Measurements from ENCODE around the gene TMEM87B. TPM values are rescaled to one million over a fixed set of nuclear protein-coding genes. Genes with fewer than 3 reads are reported as not detected.

Gene TMEM87B
- total RNA-seq, 1 experiment from 2014 or later: 16.3 TPM

DNA sequence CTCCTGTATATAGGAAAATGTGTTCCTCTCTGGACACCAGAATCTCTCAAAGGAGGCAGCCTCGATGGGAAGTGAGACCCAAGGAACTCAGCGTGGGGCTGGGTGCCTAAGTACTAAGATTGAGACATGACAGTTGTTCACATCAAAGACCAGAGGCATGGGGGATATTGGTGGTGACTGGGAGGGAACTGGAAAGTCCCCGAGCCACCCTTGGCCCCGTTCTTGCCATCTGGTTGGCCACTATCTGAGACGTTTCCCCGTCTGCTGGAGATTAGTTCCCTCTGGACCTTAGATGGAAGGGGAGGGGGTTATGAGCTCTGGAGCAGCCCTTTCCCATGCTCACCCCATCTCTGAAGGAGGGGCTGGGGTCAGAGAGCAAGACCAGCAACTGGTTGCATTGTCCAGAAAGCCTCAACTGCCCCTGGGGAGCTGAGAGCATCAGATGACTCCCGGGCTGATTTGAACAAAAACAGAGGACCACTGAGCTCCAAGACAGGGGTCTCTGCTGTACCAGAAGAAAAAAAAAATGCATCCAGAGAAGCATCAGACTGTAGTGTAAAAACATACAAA, 94.9 kb downstream of the TMEM87B start:
- Mint-ChIP-seq H3K4me3 (ENCODE audit: unreplicated experiment) (no peak overlapping the region), H3K27ac (ENCODE audit: unreplicated experiment) (no peak overlapping the region), H3K4me1 (ENCODE audit: low read depth, unreplicated experiment) (no peaks in the 10 kb centered on the region), H3K9me3 (ENCODE audit: unreplicated experiment) (no peaks in the 10 kb centered on the region), H3K27me3 (ENCODE audit: insufficient read depth, unreplicated experiment) (peaks cover 5% of the 10 kb centered on the region), H3K36me3 (ENCODE audit: insufficient read depth, unreplicated experiment) (peaks cover 5% of the 10 kb centered on the region)
- H3K36me3 ChIP-seq (ENCODE audit: control insufficient read depth, insufficient read depth, low read length): no peaks in the 10 kb centered on the region
- no peak overlapping the region for H3K4me3 ChIP-seq (ENCODE audit: low read depth, low read length)
- POLR2A ChIA-PET: no interaction called here
- H3K9me3 ChIP-seq: no peaks in the 10 kb centered on the region
- no peaks in the 10 kb centered on the region for H3K4me1 ChIP-seq
- CTCF ChIA-PET: interaction anchor here (0.7 kb wide), 1 partner anchor 283 kb away, joined by 5 read pairs; the partner anchor contains the start of gene RGPD8
- intact Hi-C loops (cut with micrococcal nuclease; ENCODE audit: unreplicated experiment): no loop called here
- no peak for TF ChIP-seq CTCF (IDR thresholded peaks at IDR 0.05; ENCODE audit: insufficient read depth in 1 of 2, low read depth in 1 of 2, low read length in 1 of 2, severe bottlenecking in 1 of 2, unreplicated experiment in 1 of 2)
- no peaks in the 10 kb centered on the region for H3K27me3 ChIP-seq (replicated peaks; ENCODE audit: control insufficient read depth, insufficient read depth, low read length)
- DNase-seq: no peak
- BruUV-seq (replicated peaks): no TSS peak

GRCh38 chr2:112150447-112150846, 95.4 kb downstream of the TMEM87B start:
- H3K36me3 Mint-ChIP-seq (ENCODE audit: insufficient read depth, unreplicated experiment): peaks cover 5% of the 10 kb centered on the region
- no peaks in the 10 kb centered on the region for H3K4me1 Mint-ChIP-seq (ENCODE audit: low read depth, unreplicated experiment)
- Histone ChIP-seq H3K27me3 (replicated peaks; ENCODE audit: control insufficient read depth, insufficient read depth, low read length) (no peaks in the 10 kb centered on the region), H3K4me3 (ENCODE audit: low read depth, low read length) (no peak overlapping the region), H3K4me1 (no peaks in the 10 kb centered on the region), H3K9me3 (no peaks in the 10 kb centered on the region), H3K36me3 (ENCODE audit: control insufficient read depth, insufficient read depth, low read length) (no peaks in the 10 kb centered on the region)
- TF ChIP-seq CTCF (IDR thresholded peaks at IDR 0.05; ENCODE audit: insufficient read depth in 1 of 2, low read depth in 1 of 2, low read length in 1 of 2, severe bottlenecking in 1 of 2, unreplicated experiment in 1 of 2): no peak
- intact Hi-C loops (cut with micrococcal nuclease; ENCODE audit: unreplicated experiment): no loop called here
- H3K27me3 Mint-ChIP-seq (ENCODE audit: insufficient read depth, unreplicated experiment): peaks cover 5% of the 10 kb centered on the region
- ChIA-PET CTCF (no interaction called here), POLR2A (no interaction called here)
- DNase-seq: no peak
- no peaks in the 10 kb centered on the region for H3K9me3 Mint-ChIP-seq (ENCODE audit: unreplicated experiment)
- no peak overlapping the region for H3K4me3 Mint-ChIP-seq (ENCODE audit: unreplicated experiment)
- no TSS peak for BruUV-seq (replicated peaks)
- no peak overlapping the region for H3K27ac Mint-ChIP-seq (ENCODE audit: unreplicated experiment)

DNA sequence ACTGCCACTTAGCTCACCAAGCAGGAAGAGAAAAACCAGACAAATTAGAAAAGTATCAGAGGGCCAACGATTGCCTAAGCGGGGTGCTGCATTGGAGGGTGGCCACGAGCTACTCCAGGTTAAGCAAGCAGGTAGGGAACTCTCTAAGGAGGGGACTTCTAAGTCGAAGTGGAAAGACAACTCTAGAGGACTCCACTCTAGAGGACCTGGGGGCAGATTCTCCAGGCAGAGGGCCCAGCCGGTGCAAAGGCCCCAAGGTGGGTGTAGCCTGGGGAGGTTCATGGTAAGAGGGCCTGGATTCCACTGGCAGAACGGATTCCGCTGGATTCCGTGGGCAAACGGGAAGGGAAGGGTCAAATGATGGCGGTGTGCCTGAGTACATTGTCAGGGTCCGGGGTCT, 95.8 kb downstream of the TMEM87B start:
- BruUV-seq (replicated peaks): no TSS peak
- peaks cover 5% of the 10 kb centered on the region for H3K36me3 Mint-ChIP-seq (ENCODE audit: insufficient read depth, unreplicated experiment)
- no peaks in the 10 kb centered on the region for H3K4me1 Mint-ChIP-seq (ENCODE audit: low read depth, unreplicated experiment)
- intact Hi-C loops (cut with micrococcal nuclease; ENCODE audit: unreplicated experiment): no loop called here
- TF ChIP-seq CTCF (IDR thresholded peaks at IDR 0.05; ENCODE audit: insufficient read depth in 1 of 2, low read depth in 1 of 2, low read length in 1 of 2, severe bottlenecking in 1 of 2, unreplicated experiment in 1 of 2): no peak
- no peaks in the 10 kb centered on the region for H3K4me1 ChIP-seq
- H3K9me3 ChIP-seq: no peaks in the 10 kb centered on the region
- no peaks in the 10 kb centered on the region for H3K36me3 ChIP-seq (ENCODE audit: control insufficient read depth, insufficient read depth, low read length)
- H3K27me3 Mint-ChIP-seq (ENCODE audit: insufficient read depth, unreplicated experiment): peaks cover 5% of the 10 kb centered on the region
- ChIA-PET POLR2A (no interaction called here), CTCF (no interaction called here)
- H3K4me3 ChIP-seq (ENCODE audit: low read depth, low read length): no peak overlapping the region
- H3K27ac Mint-ChIP-seq (ENCODE audit: unreplicated experiment): no peak overlapping the region
- H3K4me3 Mint-ChIP-seq (ENCODE audit: unreplicated experiment): no peak overlapping the region
- H3K9me3 Mint-ChIP-seq (ENCODE audit: unreplicated experiment): no peaks in the 10 kb centered on the region
- no peak for DNase-seq
- H3K27me3 ChIP-seq (replicated peaks; ENCODE audit: control insufficient read depth, insufficient read depth, low read length): no peaks in the 10 kb centered on the region
